ENCODE data around the gene PXDN. TPM values are rescaled to one million over a fixed set of nuclear protein-coding genes. Genes with fewer than 3 reads are reported as not detected.

The PXDN gene
- total and polyA plus RNA-seq, 9 of the 15 experiments (the other 6 are each of a cell fraction or from before 2014, with no cell fraction given) = 0.49 TPM; not detected in 8

DNA sequence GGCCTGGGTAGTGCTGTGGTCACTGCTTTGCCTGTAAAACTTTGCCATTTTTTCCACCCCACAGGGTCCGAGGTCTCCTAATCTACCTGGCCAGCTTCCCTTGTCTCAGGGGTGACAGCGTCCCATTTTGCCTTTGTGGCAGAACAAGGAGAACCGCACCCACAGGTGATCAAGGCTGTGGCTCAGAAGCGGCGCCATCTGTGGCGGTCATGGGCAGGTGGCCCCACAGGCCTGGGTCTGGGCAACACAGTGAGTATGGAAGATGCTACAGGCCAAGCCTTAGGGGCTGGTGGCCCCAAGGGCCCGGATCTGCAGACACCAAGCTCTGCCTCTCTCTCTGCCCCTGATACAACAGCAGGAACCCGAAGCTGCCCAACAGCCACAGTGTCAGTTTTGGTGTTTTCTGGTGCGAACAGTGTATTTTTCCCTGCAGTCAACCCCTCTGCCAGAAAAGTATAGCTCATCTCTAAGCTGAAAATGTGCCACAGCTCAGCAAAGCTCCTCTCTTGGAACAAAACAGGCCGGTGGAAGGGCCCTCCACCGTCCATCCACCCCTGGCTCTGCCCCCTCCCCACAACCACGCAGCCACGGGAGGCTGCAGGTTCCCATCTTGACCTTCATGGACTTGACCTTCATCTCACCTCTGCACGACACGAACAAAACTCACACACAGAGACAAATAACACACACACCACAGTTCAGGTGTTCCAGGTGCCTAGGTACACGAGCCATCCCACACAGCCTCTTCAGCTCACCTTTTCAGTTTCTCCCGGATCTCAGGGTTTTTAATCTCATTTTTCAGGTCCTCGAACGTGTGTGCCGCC lies 96.7 kb downstream of the PXDN start:
- Histone ChIP-seq H3K4me2 (ENCODE audit: insufficient read depth, low read length) (no peak overlapping the region), H3K9ac (ENCODE audit: insufficient read depth in 1 of 2, low read depth in 2 of 2, low read length in 2 of 2) (no peak overlapping the region), H3K9me1 (ENCODE audit: control insufficient read depth, insufficient read depth, low read length) (no peaks in the 10 kb centered on the region), H4K20me1 (replicated peaks; ENCODE audit: control insufficient read depth, insufficient read depth, low read length) (no peaks in the 10 kb centered on the region), H3K27me3 (ENCODE audit: control insufficient read depth in 2 of 2, insufficient read depth in 2 of 2, low read length in 2 of 2) (peaks cover 15 to 61% of the 10 kb centered on the region in 2 experiments; a peak in 4 of 5 replicates), H3K9me3 (replicated peaks; ENCODE audit: control insufficient read depth, insufficient read depth, low read depth, low read length) (no peaks in the 10 kb centered on the region), H2AFZ (ENCODE audit: low read depth, low read length) (no peak overlapping the region), H3K36me3 (ENCODE audit: control insufficient read depth, insufficient read depth, low read length) (no peaks in the 10 kb centered on the region), H3K79me2 (ENCODE audit: control insufficient read depth, insufficient read depth, low read length) (no peaks in the 10 kb centered on the region), H3K4me1 (replicated peaks in 1 of 2; ENCODE audit: control insufficient read depth in 2 of 2, insufficient read depth in 2 of 2, low read length in 2 of 2) (peaks cover 0 to 7% of the 10 kb centered on the region in 2 experiments; a peak in 1 of 5 replicates), H3K4me3 (no peak overlapping the region), H3K27ac (ENCODE audit: extremely low read depth, low read depth, low read length) (no peak overlapping the region)
- no peak for FAIRE-seq
- no TSS peak for BruUV-seq (replicated peaks)
- DNase-seq (ENCODE audit: extremely low read depth in 1 of 4, low spot score in 3 of 4) = no peak
- TF ChIP-seq, protein P1, sequence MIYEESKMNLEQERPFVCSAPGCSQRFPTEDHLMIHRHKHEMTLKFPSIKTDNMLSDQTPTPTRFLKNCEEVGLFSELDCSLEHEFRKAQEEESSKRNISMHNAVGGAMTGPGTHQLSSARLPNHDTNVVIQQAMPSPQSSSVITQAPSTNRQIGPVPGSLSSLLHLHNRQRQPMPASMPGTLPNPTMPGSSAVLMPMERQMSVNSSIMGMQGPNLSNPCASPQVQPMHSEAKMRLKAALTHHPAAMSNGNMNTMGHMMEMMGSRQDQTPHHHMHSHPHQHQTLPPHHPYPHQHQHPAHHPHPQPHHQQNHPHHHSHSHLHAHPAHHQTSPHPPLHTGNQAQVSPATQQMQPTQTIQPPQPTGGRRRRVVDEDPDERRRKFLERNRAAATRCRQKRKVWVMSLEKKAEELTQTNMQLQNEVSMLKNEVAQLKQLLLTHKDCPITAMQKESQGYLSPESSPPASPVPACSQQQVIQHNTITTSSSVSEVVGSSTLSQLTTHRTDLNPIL (CRISPR knock-in tag; IDR thresholded peaks at IDR 0.05) = no peak
- TF ChIP-seq ZBTB9 (CRISPR knock-in tag; IDR thresholded peaks at IDR 0.05) (no peak), L3MBTL2 (IDR thresholded peaks at IDR 0.05) (no peak), RFX5 (IDR thresholded peaks at IDR 0.05; ENCODE audit: low read depth, low read length) (no peak), MEIS2 (IDR thresholded peaks at IDR 0.05; ENCODE audit: partially characterized antibody) (no peak), GMEB1 (CRISPR knock-in tag; IDR thresholded peaks at IDR 0.05) (no peak), MTA1 (IDR thresholded peaks at IDR 0.05; ENCODE audit: borderline replicate concordance) (no peak), RBM22 (IDR thresholded peaks at IDR 0.05; ENCODE audit: low read depth, low read length, poor library complexity, severe bottlenecking) (no peak), ZNF217 (CRISPR knock-in tag; IDR thresholded peaks at IDR 0.05) (no peak), CBX1 (IDR thresholded peaks at IDR 0.05; ENCODE audit: low read depth) (no peak), ZFP36 (IDR thresholded peaks at IDR 0.05; ENCODE audit: low read depth, low read length, partially characterized antibody) (no peak), BACH1 (tag; IDR thresholded peaks at IDR 0.05) (no peak), TRIM28 (IDR thresholded peaks at IDR 0.05) (no peak), E2F5 (CRISPR knock-in tag; IDR thresholded peaks at IDR 0.05) (no peak)
- TF ChIP-seq, protein P2, sequence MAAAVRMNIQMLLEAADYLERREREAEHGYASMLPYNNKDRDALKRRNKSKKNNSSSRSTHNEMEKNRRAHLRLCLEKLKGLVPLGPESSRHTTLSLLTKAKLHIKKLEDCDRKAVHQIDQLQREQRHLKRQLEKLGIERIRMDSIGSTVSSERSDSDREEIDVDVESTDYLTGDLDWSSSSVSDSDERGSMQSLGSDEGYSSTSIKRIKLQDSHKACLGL (CRISPR knock-in tag; IDR thresholded peaks at IDR 0.05; ENCODE audit: borderline replicate concordance, poor library complexity, severe bottlenecking) = no peak
- intact Hi-C loops (cut with micrococcal nuclease) (no loop called here), in situ Hi-C loops (cut with MboI) (no loop called here)
- 1% methylated on average over 16 of the region's 20 CpGs for WGBS (ENCODE audit: insufficient coverage, low coverage, missing lambda C conversion rate)
- no peak for ATAC-seq
- CTCF ChIA-PET (ENCODE audit: low intra/inter-chr PET ratio) = no interaction called here
- POLR2A ChIA-PET = no interaction called here

Data from K562 (cell line).